Activated T-cell treated with anti-CD3 and anti-CD28 coated beads for 24 hours (primary cell): Measurements from ENCODE around the gene C10orf62.
"Not testable (repeated sequence)": the region's sequence is repeated elsewhere in the genome, so short reads cannot be mapped to it uniquely, and the experiment has no call there.

ENCODE experiments used
- DNase-seq: peaks from one replicate; pipeline ENCODE4 v3.0.0-alpha.2; 2020; ENCODE audit warnings: low read depth

C10orf62 gene, protein sequence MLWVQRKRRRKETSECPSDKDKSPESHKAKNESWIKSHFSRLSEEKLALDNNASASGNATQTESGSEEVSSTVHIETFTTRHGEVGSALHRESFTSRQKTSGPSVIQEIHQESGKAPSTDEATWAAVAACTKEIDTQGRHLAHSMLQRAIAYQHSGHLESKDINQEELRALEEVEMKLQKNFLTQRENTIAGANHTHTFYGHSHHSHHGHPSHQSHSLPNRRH

DNA sequence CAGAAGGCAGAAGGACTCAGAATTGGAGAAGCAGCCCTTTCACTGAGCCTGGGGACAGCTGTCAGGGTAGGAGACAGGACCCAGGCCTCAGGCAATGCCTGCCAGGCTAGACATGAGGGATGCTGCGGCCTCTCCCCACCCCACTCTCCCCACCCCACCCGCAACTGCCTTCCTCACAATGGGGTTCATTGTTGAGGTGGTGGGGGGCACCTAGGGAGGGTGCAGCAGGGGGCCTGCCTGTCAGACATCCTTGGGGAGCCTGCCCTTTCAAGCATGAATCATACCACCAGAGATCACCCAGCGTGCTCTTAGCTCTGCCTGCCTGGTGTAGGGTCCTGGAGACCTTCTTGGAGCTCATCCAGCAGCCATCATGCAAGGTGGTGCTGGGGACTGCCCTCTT, at the start of gene C10orf62:
C10orf62 (plus strand) TSS at position 243 of the 400 bp plus-strand sequence. CDS start 177 bp downstream, outside the sequence.
- DNase-seq = no peak

GRCh38 chr10:97540669-97541500, 48.6 kb upstream of the C10orf62 start:
- no peak for DNase-seq

DNA sequence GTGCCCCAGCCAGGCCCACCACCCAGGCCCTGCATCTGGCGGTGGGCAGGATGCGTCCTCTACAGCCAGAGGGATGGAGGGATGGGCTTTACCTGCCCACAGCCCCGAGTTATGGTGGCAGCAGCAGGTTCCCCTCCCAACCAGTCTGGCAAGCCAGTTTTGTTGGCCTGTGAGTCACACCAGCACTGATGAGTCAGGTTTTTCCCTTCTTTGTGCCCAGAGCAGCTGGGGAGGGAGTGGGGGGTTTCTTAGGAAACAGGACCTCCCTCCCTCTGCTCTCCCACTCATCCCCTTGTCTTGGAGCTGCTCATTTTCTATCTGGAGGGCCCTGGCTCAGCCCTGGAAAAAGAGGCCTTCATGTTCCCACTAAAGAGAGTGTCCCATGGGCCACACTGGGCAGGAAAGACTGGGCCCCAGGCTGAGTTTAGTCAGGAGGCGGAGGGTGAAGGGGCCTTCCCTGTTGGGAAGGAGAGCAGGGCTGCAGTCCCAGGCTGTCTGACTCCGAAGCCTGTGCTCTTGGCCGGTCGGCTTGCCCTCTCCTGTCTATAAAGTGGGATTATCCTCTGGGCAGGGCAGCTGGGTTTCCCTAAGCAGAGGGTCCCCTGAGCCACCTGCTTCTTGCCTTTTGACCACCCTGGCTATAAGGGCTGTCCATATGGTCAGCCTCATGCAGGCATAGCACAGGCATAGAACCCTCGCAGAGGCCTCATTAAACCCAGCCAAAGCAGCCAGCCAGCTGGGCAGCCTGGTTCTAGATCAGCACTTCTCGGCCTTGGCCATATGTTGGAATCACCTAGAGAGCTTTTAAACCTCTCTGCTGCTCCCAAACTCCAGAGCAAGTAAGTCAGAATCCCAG, 47.1 kb upstream of the C10orf62 start:
- DNase-seq = peak; percentile 39

GRCh38 chr10:97543025-97543546, 46.4 kb upstream of the C10orf62 start:
- peak; percentile 53 for DNase-seq

- DNase-seq = no peak
Measured at GRCh38 chr10:97546456-97547270, 42.9 kb upstream of the C10orf62 start.

- no peak for DNase-seq
Measured at GRCh38 chr10:97547271-97547600, 42.3 kb upstream of the C10orf62 start.

- DNase-seq = no peak
Measured at GRCh38 chr10:97547962-97548361, 41.6 kb upstream of the C10orf62 start.

GRCh38 chr10:97548828-97549455, 40.6 kb upstream of the C10orf62 start:
- DNase-seq = no peak

DNA sequence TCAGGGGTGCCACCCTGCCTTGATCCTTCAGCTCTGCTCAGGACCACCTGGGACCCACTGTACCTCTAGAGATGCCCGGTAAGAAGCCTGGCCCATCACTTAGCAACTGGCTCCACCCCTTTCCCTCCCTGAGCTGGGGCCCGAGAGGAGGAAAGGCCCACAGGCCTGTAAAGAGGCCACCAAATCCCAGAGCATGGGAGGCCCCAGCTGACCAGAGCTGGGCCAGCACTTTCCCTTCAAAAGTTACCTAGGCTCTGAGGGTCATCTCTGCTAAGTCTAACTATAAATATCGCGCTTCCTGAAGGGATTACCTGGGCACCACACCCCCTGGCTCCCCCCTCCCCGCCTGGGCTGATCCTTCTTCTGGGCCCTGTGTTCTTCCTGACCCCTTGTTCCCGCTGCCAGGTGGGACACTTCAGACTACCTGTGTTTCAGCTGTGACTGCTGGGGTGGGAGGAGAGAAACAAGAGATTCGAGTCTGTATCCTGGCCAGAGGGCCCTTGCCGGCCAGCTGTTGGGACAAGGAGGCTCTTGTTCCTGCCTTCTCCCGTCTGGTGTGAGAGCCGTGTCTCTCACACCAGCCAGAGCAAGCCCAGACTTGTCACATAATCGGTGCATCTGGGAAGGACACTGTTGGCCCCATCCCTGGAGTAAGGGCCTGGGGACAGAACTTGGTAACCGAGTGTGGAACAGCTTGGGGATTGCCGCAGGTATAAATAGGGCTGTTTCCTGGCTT, 39.8 kb upstream of the C10orf62 start:
- DNase-seq = no peak

- no peak for DNase-seq
Measured at GRCh38 chr10:97550336-97551149, 39.0 kb upstream of the C10orf62 start.

GRCh38 chr10:97551271-97551670, 38.2 kb upstream of the C10orf62 start:
- no peak for DNase-seq

DNA sequence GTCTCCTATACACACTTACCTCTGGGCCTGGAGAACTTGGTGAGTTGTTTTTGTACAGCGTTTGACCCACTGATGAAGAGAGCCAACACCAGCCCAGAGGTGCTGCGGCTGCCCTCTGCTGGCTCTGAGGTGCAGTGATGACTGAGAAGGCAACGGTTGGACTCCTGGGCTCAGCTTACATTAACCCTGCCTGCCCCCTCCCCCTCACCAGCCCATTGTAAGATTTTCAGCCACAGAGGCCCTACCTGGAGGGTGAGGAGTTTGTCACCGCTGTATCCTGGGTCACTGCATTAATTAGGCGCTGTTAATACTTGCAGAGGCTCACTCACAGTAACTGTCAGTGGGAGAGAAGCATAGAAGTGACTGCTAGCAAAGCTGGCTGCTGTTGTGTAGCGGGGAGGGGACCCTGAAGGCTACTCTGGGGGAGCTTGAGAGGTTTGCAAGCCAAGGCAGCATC, 35.9 kb upstream of the C10orf62 start:
- peak; percentile 52 for DNase-seq

- DNase-seq = not testable (repeated sequence)
Measured at GRCh38 chr10:97554336-97554735, 35.2 kb upstream of the C10orf62 start.

- DNase-seq = not testable (repeated sequence)
Measured at GRCh38 chr10:97555541-97555940, 34.0 kb upstream of the C10orf62 start.

DNA sequence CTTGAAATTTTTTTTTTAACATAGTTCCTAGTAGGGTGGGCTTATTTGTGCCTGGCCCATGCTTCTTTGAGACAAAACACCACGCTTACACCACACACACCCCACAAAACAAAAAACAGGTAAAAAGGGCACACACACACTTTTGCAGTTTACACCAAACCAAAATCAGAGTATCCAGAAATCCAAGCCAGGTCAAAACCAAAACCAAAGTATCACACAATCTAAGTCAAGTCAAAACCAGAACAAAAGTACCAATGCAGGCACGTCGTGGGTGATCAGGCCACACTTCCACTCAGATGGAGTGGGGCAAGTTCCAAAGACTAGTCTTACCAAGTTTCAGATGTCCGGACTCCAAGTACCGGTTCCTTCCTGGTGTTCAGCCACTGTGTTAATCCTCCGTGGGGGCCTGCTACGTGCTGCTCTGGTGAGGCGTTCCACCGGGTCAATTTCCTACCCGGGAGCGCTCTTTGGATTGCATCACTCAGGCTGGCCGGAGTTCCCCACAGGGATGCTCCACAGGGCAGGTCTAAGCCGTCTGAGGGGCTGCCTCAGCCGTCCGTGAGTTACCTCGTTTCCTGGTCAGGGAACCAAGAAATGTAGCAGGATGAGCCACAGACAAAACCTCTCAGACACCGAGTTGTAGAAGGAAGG, 28.7 kb upstream of the C10orf62 start:
- not testable (repeated sequence) for DNase-seq

DNA sequence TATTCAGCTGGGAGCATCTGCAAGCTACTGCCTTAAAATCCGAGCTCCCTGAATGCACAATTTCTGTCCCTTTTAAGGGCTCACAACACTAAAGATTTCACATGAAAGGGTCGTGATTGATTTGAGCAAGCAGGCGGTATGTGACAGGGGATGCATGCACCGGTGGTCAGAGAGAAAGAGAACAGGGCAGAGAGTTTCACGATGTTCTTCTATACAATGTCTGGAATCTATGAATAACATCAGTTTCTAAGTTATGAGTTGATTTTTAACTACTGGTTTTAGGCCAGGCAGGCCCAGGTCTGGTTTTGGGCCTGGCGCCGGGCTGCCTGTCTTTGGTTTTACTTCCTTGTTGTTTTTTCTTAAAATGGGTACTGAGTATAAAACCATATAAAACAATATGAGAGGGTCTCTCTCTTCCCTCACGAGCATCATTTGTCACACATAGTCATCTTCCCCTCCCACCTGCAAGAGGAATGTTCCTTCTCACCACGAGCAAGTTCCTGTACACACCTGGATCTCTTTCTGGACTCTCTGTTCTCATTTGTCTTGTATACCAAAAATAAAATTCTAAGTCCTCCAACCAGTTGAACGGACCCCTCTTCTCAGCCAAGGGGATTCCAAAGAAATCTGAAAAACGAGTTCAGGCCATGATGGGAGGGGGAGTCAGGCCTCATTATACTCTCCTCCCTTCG, 28.0 kb upstream of the C10orf62 start:
- not testable (repeated sequence) for DNase-seq

DNA sequence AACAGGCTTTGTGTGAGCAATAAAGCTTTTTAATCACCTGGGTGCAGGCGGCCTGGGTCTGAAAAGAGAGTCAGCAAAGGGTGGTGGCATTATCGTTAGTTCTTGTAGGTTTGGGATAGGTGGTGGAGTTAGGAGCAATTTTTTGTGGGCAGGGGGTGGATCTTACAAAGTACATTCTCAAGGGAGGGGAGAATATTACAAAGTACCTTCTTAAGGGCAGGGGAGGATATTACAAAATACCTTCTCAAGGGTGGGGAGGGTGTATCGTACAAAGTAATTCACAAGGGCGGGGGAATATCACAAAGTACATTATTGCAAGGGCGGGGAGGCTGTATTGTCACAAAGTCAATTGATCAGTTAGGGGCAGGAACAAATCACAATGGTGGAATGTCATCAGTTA, 27.2 kb upstream of the C10orf62 start:
- DNase-seq = not testable (repeated sequence)

DNA sequence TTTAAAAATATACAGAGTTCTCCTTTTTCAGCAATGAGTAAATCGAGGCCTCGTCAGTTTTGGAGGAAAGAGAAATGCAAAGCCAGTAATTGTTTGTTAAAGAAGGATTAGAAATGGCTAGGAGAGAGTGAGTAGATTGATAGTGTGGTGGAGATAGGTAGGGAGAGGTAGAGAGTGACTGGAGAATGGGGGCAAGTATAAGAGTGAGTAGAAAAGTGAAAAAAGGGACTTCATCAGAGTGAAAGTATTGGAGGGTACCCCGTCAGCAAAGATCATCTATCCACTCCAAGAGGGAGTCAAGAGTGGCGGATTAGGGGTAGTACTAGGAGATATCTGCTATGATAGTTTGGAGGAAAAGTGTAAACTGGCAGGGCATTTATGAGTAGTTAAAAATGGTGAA, 26.2 kb upstream of the C10orf62 start:
- DNase-seq = no peak
